ENCODE results near the gene DDAH2. TPM values are rescaled to one million over a fixed set of nuclear protein-coding genes. Genes with fewer than 3 reads are reported as not detected.

DDAH2 gene
- total RNA-seq, 4 donors from 2014 or later: 99.9 to 117 (median 114) TPM

- intact Hi-C loops (cut with DNase I): loop anchor here (5.0 kb wide), 1 partner anchor 43 kb away; no protein-coding TSS in a partner anchor
- H3K27ac ChIP-seq: no peak overlapping the region
These were observed 39.6 kb downstream of the DDAH2 start for GRCh38 chr6:31689249-31690110.

GRCh38 chr6:31687860-31688693 lies 41.0 kb downstream of the DDAH2 start:
- WGBS, 2 donors: 84 to 93% methylated on average over 9 to 12 of the region's 14 CpGs
- no peak overlapping the region for H3K4me3 ChIP-seq (replicated peaks in 1 of 3)
- no peaks in the 10 kb centered on the region for H3K27me3 ChIP-seq
- no peaks in the 10 kb centered on the region for H3K9me3 ChIP-seq
- H3K4me1 ChIP-seq: peaks cover 0 to 3% of the 10 kb centered on the region in 2 donors
- H3K27ac ChIP-seq: no peak overlapping the region
- TF ChIP-seq CTCF (IDR thresholded peaks at IDR 0.05) (no peak), POLR2A (IDR thresholded peaks at IDR 0.05) (no peak)
- peaks cover 52 to 63% of the 10 kb centered on the region in 2 donors for H3K36me3 ChIP-seq
- intact Hi-C loops (cut with DNase I): loop anchor here (5.0 kb wide), 1 partner anchor 44 kb away; no protein-coding TSS in a partner anchor
- no peak for DNase-seq

More at GRCh38 chr6:31689249-31690110, 39.6 kb downstream of the DDAH2 start:
- no peak overlapping the region for H3K4me3 ChIP-seq (replicated peaks in 1 of 3)
- 81 to 83% methylated on average over 11 of the region's 11 CpGs for WGBS, 2 donors
- H3K4me1 ChIP-seq: no peaks in the 10 kb centered on the region
- peak in 1 of 6 experiments; percentile 17 for TF ChIP-seq CTCF (IDR thresholded peaks at IDR 0.05)
- TF ChIP-seq POLR2A (IDR thresholded peaks at IDR 0.05): no peak
- H3K9me3 ChIP-seq: no peaks in the 10 kb centered on the region
- H3K27me3 ChIP-seq: no peaks in the 10 kb centered on the region
- no peak for DNase-seq
- peaks cover 62 to 63% of the 10 kb centered on the region in 2 donors for H3K36me3 ChIP-seq

GRCh38 chr6:31687321-31687720 lies 41.8 kb downstream of the DDAH2 start:
- Histone ChIP-seq H3K36me3 (peaks cover 45 to 55% of the 10 kb centered on the region in 2 donors), H3K27me3 (no peaks in the 10 kb centered on the region), H3K9me3 (no peaks in the 10 kb centered on the region), H3K4me1 (peaks cover 3 to 7% of the 10 kb centered on the region in 2 donors), H3K4me3 (replicated peaks in 1 of 3) (no peak overlapping the region), H3K27ac (no peak overlapping the region)
- intact Hi-C loops (cut with DNase I): loop anchor here (5.0 kb wide), 1 partner anchor 45 kb away; no protein-coding TSS in a partner anchor
- no peak for TF ChIP-seq POLR2A (IDR thresholded peaks at IDR 0.05)
- TF ChIP-seq CTCF (IDR thresholded peaks at IDR 0.05): no peak
- no peak for DNase-seq
- 85 to 86% methylated on average over 8 of the region's 8 CpGs for WGBS, 2 donors

DNA sequence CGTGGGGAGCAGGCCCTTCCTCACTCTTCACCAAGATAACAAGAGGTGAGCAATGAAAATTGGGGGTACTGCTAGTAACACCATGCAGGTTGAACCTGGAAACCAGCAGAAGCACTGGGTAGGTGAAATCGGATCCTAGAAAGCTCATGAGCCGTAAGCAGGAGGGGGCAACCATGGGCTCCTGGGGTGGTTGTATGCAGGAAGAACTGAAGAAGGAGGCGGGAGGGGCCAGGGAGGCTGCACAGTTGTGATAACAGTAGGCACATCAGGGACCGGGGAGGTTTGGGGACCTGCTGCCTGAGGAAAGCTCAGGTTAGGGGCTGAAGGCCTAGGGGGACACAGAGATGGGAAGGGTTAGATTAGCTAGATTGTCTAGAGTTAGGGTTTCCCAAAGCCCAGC lies 42.6 kb downstream of the DDAH2 start:
- Histone ChIP-seq H3K27me3 (no peaks in the 10 kb centered on the region), H3K9me3 (no peaks in the 10 kb centered on the region), H3K4me1 (peaks cover 7 to 11% of the 10 kb centered on the region in 2 donors), H3K27ac (no peak overlapping the region), H3K4me3 (replicated peaks in 1 of 3) (no peak overlapping the region), H3K36me3 (peaks cover 41 to 48% of the 10 kb centered on the region in 2 donors)
- 82 to 92% methylated on average over 5 of the region's 5 CpGs for WGBS, 2 donors
- no peak for DNase-seq
- TF ChIP-seq CTCF (IDR thresholded peaks at IDR 0.05) (no peak), POLR2A (IDR thresholded peaks at IDR 0.05) (no peak)
- intact Hi-C loops (cut with DNase I): loop anchor here (5.0 kb wide), 1 partner anchor 46 kb away; no protein-coding TSS in a partner anchor
